Esophagus muscularis mucosa (tissue), 4 donors: ENCODE results near the gene LTBP1.

Experiments used
- CTCF ChIP-seq, 3 experiments: fragments of 200-600 bp in 2 of 3; fragments of 450-650 bp in 1 of 3; sonication (generic) in 2 of 3; IDR thresholded peaks; one replicate each; pipeline ENCODE4 v1.5.1; 2017 to 2019; ENCODE audit warnings: antibody characterized with exemption in 3 of 3, mild to moderate bottlenecking in 2 of 3, moderate library complexity in 1 of 3
- EP300 ChIP-seq: sonication (generic); formaldehyde crosslinking; IDR thresholded peaks from one replicate; pipeline ENCODE4 v1.6.1; 2017; ENCODE audit warnings: antibody characterized with exemption
- POLR2A ChIP-seq: fragments of 450-650 bp; IDR thresholded peaks from one replicate; pipeline ENCODE4 v1.6.1; 2017; ENCODE audit warnings: antibody characterized with exemption, moderate library complexity, mild to moderate bottlenecking, low read depth
- POLR2AphosphoS5 ChIP-seq, 2 donors: sonication (generic); formaldehyde crosslinking; IDR thresholded peaks; one replicate each; pipeline ENCODE4 v1.6.1; 2017; ENCODE audit warnings: antibody characterized with exemption in 2 of 2

- TF ChIP-seq CTCF (IDR thresholded peaks at IDR 0.05) = no peak
- TF ChIP-seq POLR2A = no peak
- TF ChIP-seq POLR2AphosphoS5 (IDR thresholded peaks at IDR 0.05) = no peak
- no peak for TF ChIP-seq EP300
These were observed 309.5 kb downstream of the LTBP1 start for GRCh38 chr2:33256162-33256755.
